Hepatocyte (in vitro differentiated cells): ENCODE results near the gene ARID3A. TPM values are rescaled to one million over a fixed set of nuclear protein-coding genes. Genes with fewer than 3 reads are reported as not detected.

Experiments used
- DNase-seq: peaks from one replicate; pipeline ENCODE4 v3.0.0-alpha.2; 2016; ENCODE audit warnings: low spot score
- H2AFZ ChIP-seq: fragments of 200-600 bp; sonication (generic); 2 replicates; pipeline ENCODE4 v1.6.0; 2016; ENCODE audit warnings: antibody characterized with exemption, mild to moderate bottlenecking
- H3K27ac ChIP-seq: fragments of 200-600 bp; sonication (generic); 2 replicates; pipeline ENCODE4 v1.5.1; 2016; ENCODE audit warnings: mild to moderate bottlenecking
- H3K27me3 ChIP-seq: fragments of 200-600 bp; sonication (generic); 2 replicates; pipeline ENCODE4 v1.6.1; 2016
- H3K36me3 ChIP-seq: fragments of 200-600 bp; sonication (generic); replicated peaks from 2 replicates; pipeline ENCODE4 v1.5.1; 2016; ENCODE audit warnings: low read depth; ENCODE audit not compliant: insufficient read depth
- H3K4me1 ChIP-seq: fragments of 200-600 bp; sonication (generic); 2 replicates; pipeline ENCODE4 v1.5.1; 2016; ENCODE audit warnings: mild to moderate bottlenecking, moderate library complexity; ENCODE audit not compliant: insufficient read depth
- H3K4me2 ChIP-seq: fragments of 200-600 bp; sonication (generic); 2 replicates; pipeline ENCODE4 v1.6.0; 2016
- H3K4me3 ChIP-seq: fragments of 200-600 bp; sonication (generic); 2 replicates; pipeline ENCODE4 v1.5.1; 2016; ENCODE audit warnings: mild to moderate bottlenecking
- H3K79me2 ChIP-seq: fragments of 200-600 bp; sonication (generic); 2 replicates; pipeline ENCODE4 v1.6.0; 2017; ENCODE audit warnings: mild to moderate bottlenecking
- H3K9me2 ChIP-seq: fragments of 200-600 bp; sonication (generic); replicated peaks from 2 replicates; pipeline ENCODE4 v1.6.0; 2017; ENCODE audit warnings: mild to moderate bottlenecking; ENCODE audit not compliant: insufficient read depth
- H3K9me3 ChIP-seq: fragments of 200-600 bp; sonication (generic); 2 replicates; pipeline ENCODE4 v1.5.1; 2016; ENCODE audit warnings: low read depth, mild to moderate bottlenecking
- H4K20me1 ChIP-seq: fragments of 200-600 bp; sonication (generic); 2 replicates; pipeline ENCODE4 v1.6.0; 2016; ENCODE audit warnings: mild to moderate bottlenecking; ENCODE audit not compliant: insufficient read depth, poor library complexity, severe bottlenecking
- CTCF ChIP-seq: fragments of 200-600 bp; sonication (generic); IDR thresholded peaks from 2 replicates; pipeline ENCODE4 v1.5.1; 2016; ENCODE audit warnings: antibody characterized with exemption, mild to moderate bottlenecking; ENCODE audit not compliant: poor library complexity
- EZH2 ChIP-seq: fragments of 200-600 bp; sonication (generic); IDR thresholded peaks from 2 replicates; pipeline ENCODE4 v1.6.1; 2016; ENCODE audit warnings: antibody characterized with exemption, mild to moderate bottlenecking, borderline replicate concordance
- EZH2phosphoT487 ChIP-seq: fragments of 200-600 bp; sonication (generic); IDR thresholded peaks from one replicate; pipeline ENCODE4 v1.6.1; 2018; ENCODE audit warnings: antibody characterized with exemption, mild to moderate bottlenecking, low read depth, moderate library complexity; ENCODE audit not compliant: unreplicated experiment, severe bottlenecking
- WGBS: methylation state at CpG from one replicate; pipeline ENCODE4 v1.1.6; 2016; ENCODE audit warnings: low lambda C conversion rate; ENCODE audit errors: missing lambda C conversion rate; 5-methylcytosine and 5-hydroxymethylcytosine counted together
- polyA plus RNA-seq: library from polyadenylated mRNA; unstranded; fragments of >200 nt; fragmentation: Nextera tagmentation; extraction: Ambion mirVana; gene quantifications from 2 replicates; pipeline ENCODE4 v1.2.1, GENCODE V29; 2016
- total RNA-seq: library from RNA; depleted of rRNA; stranded (reverse); fragments of >200 nt; gene quantifications from 2 replicates; pipeline ENCODE4 v1.2.3, GENCODE V29; 2014

Gene ARID3A
- total and polyA plus RNA-seq, 2 experiments from 2014 or later, result 122 to 180 TPM

GRCh38 chr19:970695-971094, 44.9 kb downstream of the ARID3A start:
- Histone ChIP-seq H3K4me1 (no peaks in the 10 kb centered on the region), H3K27ac (no peak overlapping the region), H3K9me3 (no peaks in the 10 kb centered on the region), H2AFZ (no peak overlapping the region), H3K9me2 (no peaks in the 10 kb centered on the region), H4K20me1 (no peaks in the 10 kb centered on the region), H3K36me3 (peaks cover 6% of the 10 kb centered on the region), H3K4me2 (no peak overlapping the region), H3K4me3 (no peak overlapping the region), H3K27me3 (no peaks in the 10 kb centered on the region), H3K79me2 (peaks cover 32% of the 10 kb centered on the region)
- TF ChIP-seq EZH2, result no peak
- TF ChIP-seq CTCF, result peak; percentile 54
- peak; percentile 45 for DNase-seq
- 97% methylated on average over 14 of the region's 14 CpGs for WGBS

- no peaks in the 10 kb centered on the region for H3K9me3 ChIP-seq
- H3K27me3 ChIP-seq, result no peaks in the 10 kb centered on the region
- no peaks in the 10 kb centered on the region for H4K20me1 ChIP-seq
- H3K27ac ChIP-seq, result no peak overlapping the region
- no peak overlapping the region for H3K4me3 ChIP-seq
- no peak overlapping the region for H2AFZ ChIP-seq
- peaks cover 27% of the 10 kb centered on the region for H3K79me2 ChIP-seq
- peaks cover 6% of the 10 kb centered on the region for H3K36me3 ChIP-seq
- WGBS, result over 99% methylated on average over 12 of the region's 24 CpGs
- no peak for DNase-seq
- no peak overlapping the region for H3K4me2 ChIP-seq
- no peaks in the 10 kb centered on the region for H3K9me2 ChIP-seq
- TF ChIP-seq EZH2phosphoT487 (no peak), CTCF (no peak), EZH2 (no peak)
- no peaks in the 10 kb centered on the region for H3K4me1 ChIP-seq
Observed at GRCh38 chr19:971795-972194, 46.0 kb downstream of the ARID3A start.

GRCh38 chr19:972281-972680, 46.4 kb downstream of the ARID3A start:
- peaks cover 6% of the 10 kb centered on the region for H3K36me3 ChIP-seq
- no peaks in the 10 kb centered on the region for H3K9me3 ChIP-seq
- no peak overlapping the region for H2AFZ ChIP-seq
- H3K27me3 ChIP-seq, result no peaks in the 10 kb centered on the region
- no peak for TF ChIP-seq EZH2
- TF ChIP-seq EZH2phosphoT487, result no peak
- TF ChIP-seq CTCF, result no peak
- no peaks in the 10 kb centered on the region for H4K20me1 ChIP-seq
- H3K4me1 ChIP-seq, result no peaks in the 10 kb centered on the region
- H3K9me2 ChIP-seq, result no peaks in the 10 kb centered on the region
- H3K79me2 ChIP-seq, result peaks cover 23% of the 10 kb centered on the region
- no peak overlapping the region for H3K4me2 ChIP-seq
- H3K27ac ChIP-seq, result no peak overlapping the region
- WGBS, result 91% methylated on average over 6 of the region's 6 CpGs
- no peak for DNase-seq
- H3K4me3 ChIP-seq, result no peak overlapping the region

- H3K9me3 ChIP-seq, result no peaks in the 10 kb centered on the region
- H3K4me3 ChIP-seq, result no peak overlapping the region
- peak; percentile 24 for DNase-seq
- H3K36me3 ChIP-seq, result peaks cover 6% of the 10 kb centered on the region
- no peaks in the 10 kb centered on the region for H4K20me1 ChIP-seq
- H3K79me2 ChIP-seq, result peaks cover 17% of the 10 kb centered on the region
- H3K27ac ChIP-seq, result no peak overlapping the region
- no peak overlapping the region for H3K4me2 ChIP-seq
- no peaks in the 10 kb centered on the region for H3K4me1 ChIP-seq
- H3K9me2 ChIP-seq, result no peaks in the 10 kb centered on the region
- TF ChIP-seq EZH2 (no peak), CTCF (no peak), EZH2phosphoT487 (no peak)
- no peaks in the 10 kb centered on the region for H3K27me3 ChIP-seq
- no peak overlapping the region for H2AFZ ChIP-seq
- 86% methylated on average over 26 of the region's 29 CpGs for WGBS
Observed at GRCh38 chr19:973726-974563, 48.1 kb downstream of the ARID3A start.
